DND-41 (cell line): Measurements from ENCODE around the gene KLF16.

Experiments used
- EZH2 ChIP-seq: IDR thresholded peaks from 3 replicates; pipeline ENCODE4 v1.6.1; 2012; ENCODE audit warnings: borderline replicate concordance, low read depth, mild to moderate bottlenecking, moderate library complexity, low read length, inconsistent platforms; ENCODE audit not compliant: severe bottlenecking
- TF ChIP-seq, protein P1 (sequence below): IDR thresholded peaks from 2 replicates; pipeline ENCODE4 v1.5.1; 2012; ENCODE audit warnings: borderline replicate concordance, low read length, moderate library complexity, mild to moderate bottlenecking; ENCODE audit not compliant: poor library complexity, severe bottlenecking; ENCODE audit errors: extremely low read depth

GRCh38 chr19:1845642-1846041 is 17.7 kb downstream of the KLF16 start:
- TF ChIP-seq, protein P1, sequence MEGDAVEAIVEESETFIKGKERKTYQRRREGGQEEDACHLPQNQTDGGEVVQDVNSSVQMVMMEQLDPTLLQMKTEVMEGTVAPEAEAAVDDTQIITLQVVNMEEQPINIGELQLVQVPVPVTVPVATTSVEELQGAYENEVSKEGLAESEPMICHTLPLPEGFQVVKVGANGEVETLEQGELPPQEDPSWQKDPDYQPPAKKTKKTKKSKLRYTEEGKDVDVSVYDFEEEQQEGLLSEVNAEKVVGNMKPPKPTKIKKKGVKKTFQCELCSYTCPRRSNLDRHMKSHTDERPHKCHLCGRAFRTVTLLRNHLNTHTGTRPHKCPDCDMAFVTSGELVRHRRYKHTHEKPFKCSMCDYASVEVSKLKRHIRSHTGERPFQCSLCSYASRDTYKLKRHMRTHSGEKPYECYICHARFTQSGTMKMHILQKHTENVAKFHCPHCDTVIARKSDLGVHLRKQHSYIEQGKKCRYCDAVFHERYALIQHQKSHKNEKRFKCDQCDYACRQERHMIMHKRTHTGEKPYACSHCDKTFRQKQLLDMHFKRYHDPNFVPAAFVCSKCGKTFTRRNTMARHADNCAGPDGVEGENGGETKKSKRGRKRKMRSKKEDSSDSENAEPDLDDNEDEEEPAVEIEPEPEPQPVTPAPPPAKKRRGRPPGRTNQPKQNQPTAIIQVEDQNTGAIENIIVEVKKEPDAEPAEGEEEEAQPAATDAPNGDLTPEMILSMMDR: no peak
- TF ChIP-seq EZH2: no peak
